ENCODE data around the gene WFDC1.

The WFDC1 gene

DNA sequence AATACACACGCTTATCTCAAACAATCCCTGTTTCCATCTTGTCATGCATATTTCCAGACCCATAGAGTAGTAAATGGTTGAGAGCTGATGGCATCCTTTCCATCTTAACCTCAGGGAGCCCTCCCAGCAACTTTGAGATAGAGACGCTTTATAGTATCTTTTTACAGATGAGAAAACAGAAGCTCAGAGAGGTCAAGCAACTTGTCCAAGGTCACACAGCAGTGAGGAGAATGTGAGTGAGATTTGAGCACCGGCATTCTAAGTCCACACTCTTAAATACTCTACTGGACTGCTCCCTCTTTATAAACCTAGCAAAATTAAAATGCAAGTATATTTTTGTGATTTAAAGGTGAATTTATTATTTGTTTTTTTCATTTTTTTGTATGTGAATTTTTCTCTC lies 35.0 kb upstream of the WFDC1 start:
- Histone ChIP-seq H3K4me3 (replicated peaks; ENCODE audit: low read depth, low read length) (no peak overlapping the region), H3K27me3 (replicated peaks; ENCODE audit: control insufficient read depth, insufficient read depth, low read length) (no peaks in the 10 kb centered on the region), H3K36me3 (ENCODE audit: control insufficient read depth, insufficient read depth, low read length) (no peaks in the 10 kb centered on the region)
- DNase-seq (ENCODE audit: extremely low read depth, insufficient read length): no peak
- TF ChIP-seq, protein P1, sequence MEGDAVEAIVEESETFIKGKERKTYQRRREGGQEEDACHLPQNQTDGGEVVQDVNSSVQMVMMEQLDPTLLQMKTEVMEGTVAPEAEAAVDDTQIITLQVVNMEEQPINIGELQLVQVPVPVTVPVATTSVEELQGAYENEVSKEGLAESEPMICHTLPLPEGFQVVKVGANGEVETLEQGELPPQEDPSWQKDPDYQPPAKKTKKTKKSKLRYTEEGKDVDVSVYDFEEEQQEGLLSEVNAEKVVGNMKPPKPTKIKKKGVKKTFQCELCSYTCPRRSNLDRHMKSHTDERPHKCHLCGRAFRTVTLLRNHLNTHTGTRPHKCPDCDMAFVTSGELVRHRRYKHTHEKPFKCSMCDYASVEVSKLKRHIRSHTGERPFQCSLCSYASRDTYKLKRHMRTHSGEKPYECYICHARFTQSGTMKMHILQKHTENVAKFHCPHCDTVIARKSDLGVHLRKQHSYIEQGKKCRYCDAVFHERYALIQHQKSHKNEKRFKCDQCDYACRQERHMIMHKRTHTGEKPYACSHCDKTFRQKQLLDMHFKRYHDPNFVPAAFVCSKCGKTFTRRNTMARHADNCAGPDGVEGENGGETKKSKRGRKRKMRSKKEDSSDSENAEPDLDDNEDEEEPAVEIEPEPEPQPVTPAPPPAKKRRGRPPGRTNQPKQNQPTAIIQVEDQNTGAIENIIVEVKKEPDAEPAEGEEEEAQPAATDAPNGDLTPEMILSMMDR (IDR thresholded peaks at IDR 0.05; ENCODE audit: insufficient read depth, low read length, poor library complexity, severe bottlenecking): no peak

DNA sequence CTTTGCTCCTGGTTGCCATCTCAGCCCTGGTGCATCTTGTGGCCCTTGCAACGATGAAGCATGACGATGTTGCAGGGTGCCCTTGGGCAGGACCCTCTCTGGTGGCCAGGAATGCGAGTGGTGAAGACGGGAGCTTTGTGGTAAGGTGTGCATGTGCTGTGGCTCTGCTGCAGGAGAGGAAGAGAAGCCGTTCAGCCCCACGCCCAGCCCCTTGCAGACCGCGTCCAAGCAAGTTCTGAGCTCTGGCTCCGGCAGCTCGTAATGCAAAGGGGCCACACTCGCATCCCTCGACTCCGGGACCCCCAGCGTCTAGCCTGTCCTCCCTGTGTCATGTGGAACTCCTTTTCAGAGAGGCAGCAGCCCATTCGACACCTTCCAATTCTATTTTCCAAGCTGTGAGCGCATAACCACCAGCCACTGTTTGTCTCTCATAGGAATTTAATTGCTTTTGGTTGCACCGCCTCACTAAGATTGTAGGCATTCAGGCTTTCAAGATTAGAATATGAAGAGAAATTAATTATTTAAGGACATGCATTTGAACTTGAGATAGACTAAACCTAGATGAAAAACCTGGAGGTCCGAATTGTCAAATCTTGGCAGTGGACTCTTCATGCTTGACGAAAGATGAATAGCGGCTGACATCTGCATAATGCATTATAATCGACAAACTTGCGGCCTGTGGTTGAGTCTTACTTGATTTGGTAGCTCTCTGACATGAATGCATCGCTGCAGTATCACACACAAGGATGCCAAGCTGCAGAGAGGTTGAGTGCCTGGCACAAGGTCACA lies 33.7 kb upstream of the WFDC1 start:
- Histone ChIP-seq H3K27me3 (replicated peaks; ENCODE audit: control insufficient read depth, insufficient read depth, low read length) (peaks cover 1% of the 10 kb centered on the region; the same call in 1 of the 2 replicates), H3K4me3 (replicated peaks; ENCODE audit: low read depth, low read length) (no peak overlapping the region), H3K36me3 (ENCODE audit: control insufficient read depth, insufficient read depth, low read length) (no peaks in the 10 kb centered on the region)
- no peak for DNase-seq (ENCODE audit: extremely low read depth, insufficient read length)
- TF ChIP-seq, protein P1 (IDR thresholded peaks at IDR 0.05; ENCODE audit: insufficient read depth, low read length, poor library complexity, severe bottlenecking): no peak

DNA sequence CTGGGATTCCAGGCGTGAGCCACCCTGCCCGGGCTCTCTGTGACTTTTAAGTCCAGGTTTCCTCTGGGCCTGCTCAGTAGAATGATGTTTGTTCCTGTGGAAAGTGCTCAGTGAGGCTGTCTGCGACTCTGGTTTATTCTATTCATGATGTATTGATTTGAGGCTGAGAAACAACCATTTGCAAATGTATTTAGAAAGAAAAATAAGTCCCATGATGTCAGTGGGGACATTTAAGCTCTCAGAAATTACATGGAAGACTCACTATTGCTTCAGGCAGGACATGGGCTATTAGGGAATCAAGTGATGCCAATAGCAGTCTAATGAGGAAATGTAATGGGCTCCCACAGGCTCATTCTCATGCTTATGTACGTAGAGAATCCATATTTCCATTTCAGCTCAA lies 32.6 kb upstream of the WFDC1 start:
- DNase-seq (ENCODE audit: extremely low read depth, insufficient read length): no peak
- Histone ChIP-seq H3K27me3 (replicated peaks; ENCODE audit: control insufficient read depth, insufficient read depth, low read length) (peaks cover 1% of the 10 kb centered on the region; the same call in 1 of the 2 replicates), H3K4me3 (replicated peaks; ENCODE audit: low read depth, low read length) (no peak overlapping the region), H3K36me3 (ENCODE audit: control insufficient read depth, insufficient read depth, low read length) (no peaks in the 10 kb centered on the region)
- TF ChIP-seq, protein P1 (IDR thresholded peaks at IDR 0.05; ENCODE audit: insufficient read depth, low read length, poor library complexity, severe bottlenecking): no peak

DNA sequence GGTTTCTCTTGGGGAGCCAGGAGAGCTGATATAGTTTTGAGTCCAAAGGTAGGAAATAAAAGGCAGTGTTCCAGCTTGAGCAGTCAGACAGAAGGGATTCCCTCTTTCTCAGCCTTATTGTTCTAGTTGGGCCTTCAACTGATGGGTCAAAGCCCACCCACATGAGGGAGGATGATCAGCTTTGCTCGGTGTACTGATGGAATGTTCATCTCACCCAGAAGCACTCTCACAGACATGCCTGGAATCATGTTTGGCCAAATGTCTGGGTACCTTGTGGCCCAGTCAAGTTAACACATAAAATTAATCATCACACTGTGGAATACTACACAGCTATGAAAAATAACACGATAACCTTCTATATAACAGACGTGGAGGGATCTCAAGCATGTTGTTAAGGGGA lies 31.7 kb upstream of the WFDC1 start:
- DNase-seq (ENCODE audit: extremely low read depth, insufficient read length): no peak
- Histone ChIP-seq H3K36me3 (ENCODE audit: control insufficient read depth, insufficient read depth, low read length) (no peaks in the 10 kb centered on the region), H3K4me3 (replicated peaks; ENCODE audit: low read depth, low read length) (no peak overlapping the region), H3K27me3 (replicated peaks; ENCODE audit: control insufficient read depth, insufficient read depth, low read length) (peaks cover 1% of the 10 kb centered on the region; the same call in 1 of the 2 replicates)
- TF ChIP-seq, protein P1 (IDR thresholded peaks at IDR 0.05; ENCODE audit: insufficient read depth, low read length, poor library complexity, severe bottlenecking): no peak

DNA sequence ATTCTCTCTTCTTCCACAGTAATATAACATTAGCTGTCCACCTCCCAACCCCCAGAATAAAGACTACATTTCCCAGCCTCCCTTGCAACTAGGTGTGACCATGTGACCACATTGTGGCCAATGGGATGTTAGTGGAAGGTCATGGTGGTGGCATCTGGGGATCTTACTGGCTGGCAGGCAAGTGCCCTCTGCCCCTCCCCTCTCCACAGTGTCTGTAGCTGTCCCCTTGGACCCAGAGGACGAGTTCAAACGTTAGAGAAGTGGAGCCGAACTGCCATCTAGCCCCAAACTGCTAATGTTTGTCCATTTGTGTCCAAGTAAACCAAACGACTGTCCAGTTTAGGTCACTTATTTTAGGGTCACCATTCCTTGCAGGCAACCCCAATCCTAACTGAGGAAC lies 28.2 kb upstream of the WFDC1 start:
- DNase-seq (ENCODE audit: extremely low read depth, insufficient read length): no peak
- Histone ChIP-seq H3K36me3 (ENCODE audit: control insufficient read depth, insufficient read depth, low read length) (no peaks in the 10 kb centered on the region), H3K4me3 (replicated peaks; ENCODE audit: low read depth, low read length) (no peak overlapping the region), H3K27me3 (replicated peaks; ENCODE audit: control insufficient read depth, insufficient read depth, low read length) (peaks cover 1% of the 10 kb centered on the region; the same call in 1 of the 2 replicates)
- TF ChIP-seq, protein P1 (IDR thresholded peaks at IDR 0.05; ENCODE audit: insufficient read depth, low read length, poor library complexity, severe bottlenecking): no peak

Data from GM06990 (cell line).